ENCODE data around the gene CUL2. TPM values are rescaled to one million over a fixed set of nuclear protein-coding genes. Genes with fewer than 3 reads are reported as not detected.

CUL2 gene
- total RNA-seq, 4 donors from 2014 or later, result 12.7 to 21.2 (median 19.5) TPM

DNA sequence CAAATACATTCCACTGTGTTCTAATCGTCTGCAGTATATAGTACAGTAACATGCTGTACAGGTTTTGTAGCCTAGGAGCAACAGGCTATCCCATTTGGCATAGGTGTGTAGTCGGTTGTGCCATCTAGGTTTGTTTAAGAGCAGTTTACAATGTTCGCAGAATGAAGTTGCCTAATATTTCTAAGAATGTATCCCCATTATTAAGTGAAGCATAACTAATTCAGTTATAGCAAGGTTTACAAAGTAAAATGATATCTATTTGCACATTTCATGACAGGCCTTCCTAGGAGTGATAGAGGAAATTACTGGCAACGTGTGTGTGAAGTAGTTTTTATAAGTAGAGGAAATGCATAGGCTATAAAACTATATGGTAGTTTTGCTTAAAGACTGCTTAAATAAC lies 40.5 kb upstream of the CUL2 start:
- H3K27me3 ChIP-seq, result no peaks in the 10 kb centered on the region
- TF ChIP-seq, protein P1, sequence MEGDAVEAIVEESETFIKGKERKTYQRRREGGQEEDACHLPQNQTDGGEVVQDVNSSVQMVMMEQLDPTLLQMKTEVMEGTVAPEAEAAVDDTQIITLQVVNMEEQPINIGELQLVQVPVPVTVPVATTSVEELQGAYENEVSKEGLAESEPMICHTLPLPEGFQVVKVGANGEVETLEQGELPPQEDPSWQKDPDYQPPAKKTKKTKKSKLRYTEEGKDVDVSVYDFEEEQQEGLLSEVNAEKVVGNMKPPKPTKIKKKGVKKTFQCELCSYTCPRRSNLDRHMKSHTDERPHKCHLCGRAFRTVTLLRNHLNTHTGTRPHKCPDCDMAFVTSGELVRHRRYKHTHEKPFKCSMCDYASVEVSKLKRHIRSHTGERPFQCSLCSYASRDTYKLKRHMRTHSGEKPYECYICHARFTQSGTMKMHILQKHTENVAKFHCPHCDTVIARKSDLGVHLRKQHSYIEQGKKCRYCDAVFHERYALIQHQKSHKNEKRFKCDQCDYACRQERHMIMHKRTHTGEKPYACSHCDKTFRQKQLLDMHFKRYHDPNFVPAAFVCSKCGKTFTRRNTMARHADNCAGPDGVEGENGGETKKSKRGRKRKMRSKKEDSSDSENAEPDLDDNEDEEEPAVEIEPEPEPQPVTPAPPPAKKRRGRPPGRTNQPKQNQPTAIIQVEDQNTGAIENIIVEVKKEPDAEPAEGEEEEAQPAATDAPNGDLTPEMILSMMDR (IDR thresholded peaks at IDR 0.05), result no peak
- no peak for TF ChIP-seq POLR2A (IDR thresholded peaks at IDR 0.05)
- H3K27ac ChIP-seq, result peak overlapping the region in 3 of 4 donors; percentile 4 to 37 (median 25)
- no peaks in the 10 kb centered on the region for H3K36me3 ChIP-seq
- H3K4me1 ChIP-seq, result peaks cover 14 to 54% (median 15%) of the 10 kb centered on the region in 3 donors
- no peak for DNase-seq
- WGBS, 2 donors, result 26 to 55% methylated on average over 4 of the region's 4 CpGs
- H3K4me3 ChIP-seq, result no peak overlapping the region
- intact Hi-C loops (cut with DNase I), result no loop called here
- no peaks in the 10 kb centered on the region for H3K9me3 ChIP-seq

DNA sequence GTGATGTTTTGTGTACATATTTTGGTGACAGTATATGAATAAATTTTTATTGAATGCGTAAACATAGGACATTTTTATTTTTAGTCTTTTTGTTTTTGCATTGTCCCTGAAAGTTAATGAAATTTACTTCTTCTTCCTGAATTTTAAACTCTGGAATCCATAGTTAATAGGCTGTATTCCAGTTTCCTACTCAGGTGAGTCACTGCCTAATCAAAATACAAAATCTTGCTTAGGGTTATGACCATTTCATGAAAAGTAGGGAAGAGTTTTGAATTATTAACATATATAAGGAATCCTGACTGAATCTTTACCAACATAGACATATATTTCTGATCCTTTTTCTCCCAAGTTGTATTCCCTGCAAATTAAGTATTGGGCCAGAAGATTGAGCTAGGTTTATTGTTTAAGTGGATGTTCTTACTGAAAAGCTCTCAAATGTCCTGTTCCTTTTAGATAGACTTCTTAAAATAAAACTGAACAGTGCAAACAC lies 39.1 kb upstream of the CUL2 start:
- Histone ChIP-seq H3K4me1 (peaks cover 14 to 63% (median 15%) of the 10 kb centered on the region in 3 donors), H3K4me3 (no peak overlapping the region), H3K27ac (no peak overlapping the region)

DNA sequence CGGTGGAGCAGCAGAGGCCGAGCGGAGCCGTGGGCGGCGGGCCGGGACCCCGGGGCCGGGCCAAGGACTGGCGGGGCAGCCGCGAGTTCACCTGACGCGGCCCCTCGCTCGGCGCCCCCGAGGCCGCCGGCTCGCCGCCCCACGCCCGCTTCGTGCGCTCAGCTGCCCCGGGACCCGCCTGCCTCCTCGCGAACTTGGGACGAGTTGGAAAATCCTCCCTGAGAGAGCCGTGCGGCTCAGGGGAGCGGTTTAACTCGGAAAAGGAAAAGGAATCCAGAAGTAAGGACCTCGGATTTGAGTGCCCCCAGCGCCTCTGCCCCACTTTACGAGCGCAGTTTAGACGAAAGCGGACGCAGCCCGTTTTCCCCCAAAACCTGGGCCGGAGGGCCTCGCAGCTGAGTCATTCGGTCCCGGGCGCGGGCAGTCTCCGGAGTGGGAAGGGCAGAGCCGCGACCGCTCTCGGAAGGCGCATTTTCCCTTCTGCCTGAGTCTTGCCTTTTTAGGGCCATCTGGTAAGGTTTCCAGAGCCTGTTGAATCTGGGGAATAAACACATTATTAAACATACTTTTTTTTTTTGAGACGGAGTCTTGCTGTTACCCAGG lies 37.2 kb upstream of the CUL2 start:
- intact Hi-C loops (cut with DNase I), result no loop called here
- no peaks in the 10 kb centered on the region for H3K27me3 ChIP-seq
- peak overlapping the region; percentile 99 to 100 (median 100) for H3K27ac ChIP-seq
- no peaks in the 10 kb centered on the region for H3K9me3 ChIP-seq
- no peak for TF ChIP-seq POLR2A (IDR thresholded peaks at IDR 0.05)
- TF ChIP-seq, protein P1 (IDR thresholded peaks at IDR 0.05), result no peak
- peak overlapping the region; percentile 67 to 95 (median 90) for H3K4me3 ChIP-seq
- WGBS, 2 donors, result 0% methylated on average over 21 of the region's 56 CpGs
- peaks cover 14 to 58% (median 15%) of the 10 kb centered on the region in 3 donors for H3K4me1 ChIP-seq
- DNase-seq, result no peak
- no peaks in the 10 kb centered on the region for H3K36me3 ChIP-seq

More for the DNA sequence above, 39.1 kb upstream of the CUL2 start:
- TF ChIP-seq POLR2A (IDR thresholded peaks at IDR 0.05), result no peak
- TF ChIP-seq, protein P1 (IDR thresholded peaks at IDR 0.05), result no peak
- DNase-seq, result no peak
- Histone ChIP-seq H3K27me3 (no peaks in the 10 kb centered on the region), H3K36me3 (no peaks in the 10 kb centered on the region), H3K9me3 (no peaks in the 10 kb centered on the region)
- 94% methylated on average over 1 of the region's 1 CpG for WGBS, 2 donors
- intact Hi-C loops (cut with DNase I), result no loop called here

DNA sequence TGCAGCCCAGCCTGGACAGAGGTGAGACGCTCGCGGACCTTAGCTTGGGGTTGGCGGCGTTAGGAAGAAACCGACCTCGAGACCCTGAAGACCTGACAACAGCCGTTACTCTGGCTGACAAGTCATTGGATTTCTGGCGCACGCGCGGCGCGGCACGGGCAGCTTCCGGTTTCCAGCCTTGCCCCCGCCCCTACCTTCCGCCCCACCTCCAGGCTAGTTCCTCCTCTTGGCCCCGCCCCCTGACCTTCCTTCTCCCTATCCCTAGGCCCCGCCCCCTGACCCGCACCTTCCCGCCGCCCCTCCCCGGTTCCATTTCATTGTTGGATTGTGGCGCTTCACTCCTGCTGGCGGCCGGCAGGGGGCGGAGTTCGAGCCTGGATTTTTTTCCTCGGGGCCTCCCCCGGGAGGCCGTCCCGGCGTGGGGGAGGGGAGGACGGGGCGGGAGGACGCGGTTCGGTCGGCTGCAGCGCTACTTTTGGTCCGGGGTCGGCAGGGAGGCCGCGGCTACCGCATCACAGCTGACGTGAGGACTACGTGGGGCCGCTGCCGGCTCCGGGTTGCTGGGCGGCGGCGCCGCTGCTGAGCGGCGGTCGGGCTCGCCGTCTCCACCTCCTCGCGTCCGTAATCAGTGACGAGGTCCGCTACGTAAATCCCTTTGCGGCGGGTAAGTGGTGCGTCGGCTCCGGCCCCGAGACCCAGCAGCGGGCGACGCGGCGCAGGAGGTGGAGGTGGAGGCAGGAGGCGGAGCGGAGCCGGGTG lies 36.6 kb upstream of the CUL2 start, which contains the start of gene CREM:
Gene CREM, plus strand, starts transcription at position 317 of the 759 bp plus-strand sequence. CDS start 10,990 bp downstream, outside the sequence.
- intact Hi-C loops (cut with DNase I), result no loop called here
- peak in 3 of 4 donors; percentile 93 to 100 (median 100) for TF ChIP-seq POLR2A (IDR thresholded peaks at IDR 0.05)
- TF ChIP-seq, protein P1 (IDR thresholded peaks at IDR 0.05), result peak; percentile 88 to 95 (median 94)
- peak; percentile 98 for DNase-seq
- WGBS, 2 donors, result 0% methylated on average over 12 to 14 of the region's 80 CpGs
- Histone ChIP-seq H3K9me3 (no peaks in the 10 kb centered on the region), H3K27ac (peak within 1 kb of the TSS; percentile 99 to 100 (median 100)), H3K36me3 (no peaks in the 10 kb centered on the region), H3K4me3 (peak within 1 kb of the TSS; percentile 67 to 95 (median 90)), H3K27me3 (no peaks in the 10 kb centered on the region), H3K4me1 (peaks cover 14 to 58% (median 15%) of the 10 kb centered on the region in 3 donors)

DNA sequence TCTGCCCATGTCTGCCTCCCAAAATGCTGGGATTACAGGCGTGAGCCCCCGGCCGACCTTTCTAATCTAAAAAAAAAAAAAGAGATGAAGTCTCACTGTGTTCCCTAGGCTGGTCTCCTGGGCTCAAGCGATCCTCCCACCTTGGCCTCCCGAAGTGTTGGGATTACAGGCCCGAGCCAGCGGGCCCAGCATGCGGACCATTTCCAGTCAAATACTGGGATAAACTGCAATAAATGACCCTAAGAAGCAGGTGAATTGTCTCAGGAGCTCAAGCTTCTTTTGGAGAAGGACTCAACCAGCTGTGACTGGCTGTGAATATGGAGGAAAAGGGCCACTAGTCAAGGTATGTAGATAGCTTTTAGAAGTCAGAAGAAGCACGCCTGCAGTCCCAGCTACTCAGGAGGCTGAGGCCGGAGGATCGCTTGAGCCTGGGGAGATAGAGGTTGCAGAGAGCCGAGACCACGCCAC lies 36.0 kb upstream of the CUL2 start:
- intact Hi-C loops (cut with DNase I), result no loop called here

More for the DNA sequence above, 36.0 kb upstream of the CUL2 start:
- H3K27ac ChIP-seq, result peak overlapping the region; percentile 99 to 100 (median 100)
- H3K27me3 ChIP-seq, result no peaks in the 10 kb centered on the region
- H3K4me3 ChIP-seq, result peak overlapping the region; percentile 67 to 95 (median 90)
- H3K36me3 ChIP-seq, result no peaks in the 10 kb centered on the region
- peaks cover 14 to 53% (median 15%) of the 10 kb centered on the region in 3 donors for H3K4me1 ChIP-seq
- no peaks in the 10 kb centered on the region for H3K9me3 ChIP-seq
- no peak for DNase-seq
- WGBS, 2 donors, result 45 to 68% methylated on average over 5 to 10 of the region's 13 CpGs
- TF ChIP-seq, protein P1 (IDR thresholded peaks at IDR 0.05), result no peak
- no peak for TF ChIP-seq POLR2A (IDR thresholded peaks at IDR 0.05)

Measured in esophagus squamous epithelium (tissue), 5 donors.